ENCODE data around the gene MYO18A. TPM values are rescaled to one million over a fixed set of nuclear protein-coding genes. Genes with fewer than 3 reads are reported as not detected.
A peak's percentile ranks its signal among the peaks of the same experiment; 100 is the strongest.

MYO18A gene
- total RNA-seq, 1 donor from 2014 or later, result 79.9 TPM

DNA sequence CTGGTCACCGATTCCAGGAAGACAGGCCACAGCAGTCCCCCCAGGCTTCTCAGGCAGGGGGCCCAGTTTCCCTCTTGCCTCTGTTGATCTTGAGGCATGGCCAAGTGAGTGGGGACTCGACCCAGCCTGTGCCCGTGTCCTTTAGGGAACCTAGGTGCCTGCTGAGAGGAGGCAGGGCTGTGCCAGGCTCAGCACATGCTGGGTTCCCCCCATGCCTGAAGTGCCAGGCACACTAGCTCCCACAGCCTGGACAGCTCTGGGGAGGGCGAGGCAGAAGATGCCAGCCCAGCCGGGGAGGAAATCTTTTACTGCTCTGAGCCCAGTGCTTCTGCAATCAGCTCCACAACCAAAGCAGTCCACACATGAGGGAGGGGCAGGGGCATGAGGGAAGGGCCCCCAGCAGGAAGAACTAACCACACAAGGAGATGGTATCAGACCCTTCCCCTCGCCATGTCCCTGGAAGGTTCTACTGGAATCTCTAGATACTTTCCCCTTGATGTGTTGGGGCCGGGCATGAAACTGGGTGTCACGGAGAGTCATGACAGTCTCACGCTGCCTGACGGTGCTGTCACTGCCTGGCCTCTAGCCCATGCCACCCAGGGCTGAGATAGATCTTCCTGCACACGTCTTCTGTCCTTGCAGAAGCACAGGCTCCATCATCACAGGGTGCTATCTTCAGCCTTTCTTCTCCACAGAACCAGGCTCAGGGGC lies 25.5 kb downstream of the MYO18A start:
- peaks cover 13% of the 10 kb centered on the region for H3K27me3 Mint-ChIP-seq (ENCODE audit: unreplicated experiment)
- H3K4me3 Mint-ChIP-seq (ENCODE audit: unreplicated experiment), result no peak overlapping the region
- DNase-seq (ENCODE audit: low spot score), result no peak
- H3K27ac Mint-ChIP-seq (ENCODE audit: unreplicated experiment), result no peak overlapping the region
- H3K9me3 Mint-ChIP-seq (ENCODE audit: unreplicated experiment), result no peaks in the 10 kb centered on the region
- H3K36me3 Mint-ChIP-seq (ENCODE audit: low read depth, unreplicated experiment), result peaks cover 20% of the 10 kb centered on the region
- TF ChIP-seq, protein P1, sequence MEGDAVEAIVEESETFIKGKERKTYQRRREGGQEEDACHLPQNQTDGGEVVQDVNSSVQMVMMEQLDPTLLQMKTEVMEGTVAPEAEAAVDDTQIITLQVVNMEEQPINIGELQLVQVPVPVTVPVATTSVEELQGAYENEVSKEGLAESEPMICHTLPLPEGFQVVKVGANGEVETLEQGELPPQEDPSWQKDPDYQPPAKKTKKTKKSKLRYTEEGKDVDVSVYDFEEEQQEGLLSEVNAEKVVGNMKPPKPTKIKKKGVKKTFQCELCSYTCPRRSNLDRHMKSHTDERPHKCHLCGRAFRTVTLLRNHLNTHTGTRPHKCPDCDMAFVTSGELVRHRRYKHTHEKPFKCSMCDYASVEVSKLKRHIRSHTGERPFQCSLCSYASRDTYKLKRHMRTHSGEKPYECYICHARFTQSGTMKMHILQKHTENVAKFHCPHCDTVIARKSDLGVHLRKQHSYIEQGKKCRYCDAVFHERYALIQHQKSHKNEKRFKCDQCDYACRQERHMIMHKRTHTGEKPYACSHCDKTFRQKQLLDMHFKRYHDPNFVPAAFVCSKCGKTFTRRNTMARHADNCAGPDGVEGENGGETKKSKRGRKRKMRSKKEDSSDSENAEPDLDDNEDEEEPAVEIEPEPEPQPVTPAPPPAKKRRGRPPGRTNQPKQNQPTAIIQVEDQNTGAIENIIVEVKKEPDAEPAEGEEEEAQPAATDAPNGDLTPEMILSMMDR (IDR thresholded peaks at IDR 0.05; ENCODE audit: unreplicated experiment), result no peak
- peaks cover 67% of the 10 kb centered on the region for H3K4me1 Mint-ChIP-seq (ENCODE audit: unreplicated experiment)

DNA sequence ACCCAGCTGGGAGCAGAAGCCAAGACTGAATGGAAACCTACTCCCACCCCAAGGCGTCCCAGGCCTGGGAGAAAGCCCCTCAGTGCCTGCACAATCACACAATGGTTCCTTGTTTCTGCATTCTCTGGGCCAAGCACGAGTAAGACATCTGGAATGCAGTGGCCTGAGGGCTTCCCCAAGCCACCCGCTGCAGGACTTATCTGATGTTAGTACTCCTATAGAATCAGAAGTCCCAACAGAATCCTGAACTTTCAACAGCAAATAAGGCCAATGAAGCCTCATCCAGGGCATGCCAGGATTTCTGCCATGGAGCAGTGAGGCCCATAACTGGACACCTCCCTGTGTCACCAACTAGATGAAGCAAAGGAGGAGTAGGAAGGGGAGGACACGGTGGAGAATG lies 28.6 kb downstream of the MYO18A start:
- peaks cover 59% of the 10 kb centered on the region for H3K4me1 Mint-ChIP-seq (ENCODE audit: unreplicated experiment)
- TF ChIP-seq, protein P1 (IDR thresholded peaks at IDR 0.05; ENCODE audit: unreplicated experiment), result no peak
- DNase-seq (ENCODE audit: low spot score), result no peak

DNA sequence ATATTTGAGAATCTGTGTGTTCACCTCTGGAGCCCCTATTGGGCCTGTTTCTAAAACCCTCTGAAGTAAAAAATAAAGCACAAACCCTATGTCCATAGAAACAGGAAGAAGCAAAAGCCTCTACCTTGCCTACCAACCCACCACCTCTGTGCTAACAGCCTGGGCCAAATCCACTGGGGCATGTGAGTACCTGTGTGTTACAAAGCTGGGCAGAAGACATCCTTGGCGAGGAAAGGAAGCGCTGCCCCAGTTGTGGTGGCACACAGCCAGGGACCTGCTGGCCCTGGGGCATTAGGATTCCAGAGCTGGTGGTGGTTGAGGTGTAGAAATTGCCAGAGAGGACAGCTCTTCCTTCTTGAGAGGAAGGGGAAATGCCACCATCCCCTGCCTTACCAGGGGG lies 30.0 kb downstream of the MYO18A start:
- peaks cover 14% of the 10 kb centered on the region for H3K27me3 Mint-ChIP-seq (ENCODE audit: unreplicated experiment)
- H3K27ac Mint-ChIP-seq (ENCODE audit: unreplicated experiment), result peak overlapping the region; percentile 48
- H3K36me3 Mint-ChIP-seq (ENCODE audit: low read depth, unreplicated experiment), result peaks cover 20% of the 10 kb centered on the region
- no peaks in the 10 kb centered on the region for H3K9me3 Mint-ChIP-seq (ENCODE audit: unreplicated experiment)
- DNase-seq (ENCODE audit: low spot score), result no peak
- TF ChIP-seq, protein P1 (IDR thresholded peaks at IDR 0.05; ENCODE audit: unreplicated experiment), result no peak
- peak overlapping the region; percentile 34 for H3K4me3 Mint-ChIP-seq (ENCODE audit: unreplicated experiment)
- H3K4me1 Mint-ChIP-seq (ENCODE audit: unreplicated experiment), result peaks cover 51% of the 10 kb centered on the region

More for the DNA sequence above, 28.6 kb downstream of the MYO18A start:
- Mint-ChIP-seq H3K9me3 (ENCODE audit: unreplicated experiment) (no peaks in the 10 kb centered on the region), H3K36me3 (ENCODE audit: low read depth, unreplicated experiment) (peaks cover 20% of the 10 kb centered on the region), H3K27ac (ENCODE audit: unreplicated experiment) (peak overlapping the region; percentile 52), H3K4me3 (ENCODE audit: unreplicated experiment) (no peak overlapping the region), H3K27me3 (ENCODE audit: unreplicated experiment) (peaks cover 12% of the 10 kb centered on the region)

DNA sequence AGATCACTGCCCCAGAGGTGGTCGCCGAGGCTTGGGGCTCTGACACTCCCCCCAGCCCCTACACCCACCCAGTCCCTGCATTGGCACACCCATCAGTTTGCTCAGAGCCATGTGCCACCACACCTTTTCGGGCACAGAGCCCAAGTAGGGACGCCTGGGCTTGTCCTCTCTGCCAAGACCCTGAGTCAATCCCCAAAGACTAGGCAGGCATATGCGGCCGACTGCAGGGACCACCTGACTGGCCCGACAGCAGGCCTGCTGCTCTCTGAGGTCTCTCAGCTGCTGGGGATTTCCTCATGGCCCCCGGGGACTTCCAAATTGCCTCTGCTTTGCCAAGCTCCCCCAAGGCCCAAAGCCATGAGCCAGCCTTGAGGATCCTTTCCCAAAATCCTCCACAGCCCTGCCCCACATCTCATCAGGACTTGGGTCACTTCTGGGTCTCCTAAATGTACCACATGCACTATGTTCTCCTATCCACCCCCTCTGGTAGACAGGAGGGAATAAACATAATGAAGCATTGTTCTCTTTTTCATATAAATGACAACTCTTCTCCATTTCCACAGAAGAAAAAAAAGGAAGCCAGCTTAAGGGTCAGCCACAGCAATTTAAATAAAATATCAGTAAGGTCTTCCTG lies 30.6 kb downstream of the MYO18A start:
- H3K9me3 Mint-ChIP-seq (ENCODE audit: unreplicated experiment), result no peaks in the 10 kb centered on the region
- H3K4me3 Mint-ChIP-seq (ENCODE audit: unreplicated experiment), result peak overlapping the region; percentile 34
- TF ChIP-seq, protein P1 (IDR thresholded peaks at IDR 0.05; ENCODE audit: unreplicated experiment), result no peak
- H3K36me3 Mint-ChIP-seq (ENCODE audit: low read depth, unreplicated experiment), result peaks cover 20% of the 10 kb centered on the region
- peaks cover 48% of the 10 kb centered on the region for H3K4me1 Mint-ChIP-seq (ENCODE audit: unreplicated experiment)
- peaks cover 14% of the 10 kb centered on the region for H3K27me3 Mint-ChIP-seq (ENCODE audit: unreplicated experiment)
- no peak for DNase-seq (ENCODE audit: low spot score)
- H3K27ac Mint-ChIP-seq (ENCODE audit: unreplicated experiment), result peak overlapping the region; percentile 48
